ENCODE results near the gene UBXN10. TPM values are rescaled to one million over a fixed set of nuclear protein-coding genes. Genes with fewer than 3 reads are reported as not detected.

UBXN10 gene
- total and polyA plus RNA-seq, 10 donors, result 0.07 to 0.26 (median 0.18) TPM

- Histone ChIP-seq H3K27ac (no peak overlapping the region), H3K36me3 (no peaks in the 10 kb centered on the region), H3K9me3 (no peaks in the 10 kb centered on the region), H3K27me3 (replicated peaks in 1 of 7) (peaks cover 0 to 41% (median 0%) of the 10 kb centered on the region in 7 donors), H3K4me1 (peaks cover 7 to 22% (median 20%) of the 10 kb centered on the region in 6 donors), H3K4me3 (no peak overlapping the region)
- WGBS, 5 donors, result 69 to 87% (median 76%) methylated on average over 4 of the region's 4 CpGs
- TF ChIP-seq CTCF (IDR thresholded peaks at IDR 0.05 in 8 of 11, conservative IDR thresholded peaks at IDR 0.05 in 3 of 11) (no peak), POLR2AphosphoS5 (IDR thresholded peaks at IDR 0.05) (no peak), POLR2A (IDR thresholded peaks at IDR 0.05) (no peak)
- intact Hi-C loops (cut with DNase I; ENCODE audit: low total_unique reads), result no loop called here
- no peak for DNase-seq
Measured at GRCh38 chr1:20209471-20209870, 23.6 kb downstream of the UBXN10 start.

GRCh38 chr1:20210736-20211460, 25.0 kb downstream of the UBXN10 start:
- Histone ChIP-seq H3K36me3 (no peaks in the 10 kb centered on the region), H3K27ac (peak overlapping the region in 7 of 8 donors; percentile 32 to 67 (median 43)), H3K4me1 (peaks cover 7 to 22% (median 20%) of the 10 kb centered on the region in 6 donors), H3K27me3 (replicated peaks in 1 of 7) (peaks cover 0 to 50% (median 0%) of the 10 kb centered on the region in 7 donors), H3K4me3 (no peak overlapping the region), H3K9me3 (no peaks in the 10 kb centered on the region)
- intact Hi-C loops (cut with DNase I; ENCODE audit: low total_unique reads), result no loop called here
- no peak for TF ChIP-seq CTCF (IDR thresholded peaks at IDR 0.05 in 8 of 11, conservative IDR thresholded peaks at IDR 0.05 in 3 of 11)
- peak in 2 of 3 donors; percentile 65 to 73 for TF ChIP-seq POLR2AphosphoS5 (IDR thresholded peaks at IDR 0.05)
- WGBS, 5 donors, result 70 to 87% (median 74%) methylated on average over 10 of the region's 10 CpGs
- no peak for DNase-seq

- TF ChIP-seq CTCF (IDR thresholded peaks at IDR 0.05 in 8 of 11, conservative IDR thresholded peaks at IDR 0.05 in 3 of 11), result no peak
- no peak for TF ChIP-seq POLR2AphosphoS5 (IDR thresholded peaks at IDR 0.05)
- no peak for TF ChIP-seq POLR2A (IDR thresholded peaks at IDR 0.05)
- Histone ChIP-seq H3K36me3 (no peaks in the 10 kb centered on the region), H3K27me3 (replicated peaks in 1 of 7) (peaks cover 0 to 50% (median 0%) of the 10 kb centered on the region in 7 donors), H3K9me3 (peaks cover 0 to 3% (median 0%) of the 10 kb centered on the region in 8 donors), H3K27ac (peak overlapping the region in 7 of 8 donors; percentile 32 to 67 (median 43)), H3K4me3 (no peak overlapping the region), H3K4me1 (peaks cover 7 to 22% (median 20%) of the 10 kb centered on the region in 6 donors)
- intact Hi-C loops (cut with DNase I; ENCODE audit: low total_unique reads), result no loop called here
- WGBS, 5 donors, result 48 to 57% (median 55%) methylated on average over 4 of the region's 4 CpGs
- DNase-seq, result no peak
Measured at GRCh38 chr1:20211511-20211931, 25.6 kb downstream of the UBXN10 start.

- Histone ChIP-seq H3K4me3 (no peak overlapping the region), H3K9me3 (peaks cover 0 to 3% (median 0%) of the 10 kb centered on the region in 8 donors), H3K27me3 (replicated peaks in 1 of 7) (peaks cover 0 to 47% (median 0%) of the 10 kb centered on the region in 7 donors), H3K4me1 (peaks cover 7 to 22% (median 20%) of the 10 kb centered on the region in 6 donors), H3K27ac (no peak overlapping the region), H3K36me3 (no peaks in the 10 kb centered on the region)
- WGBS, 5 donors, result 58 to 66% (median 62%) methylated on average over 11 of the region's 11 CpGs
- no peak for DNase-seq
- intact Hi-C loops (cut with DNase I; ENCODE audit: low total_unique reads), result loop anchor here (2.0 kb wide), 1 partner anchor 281 kb away; no protein-coding TSS in a partner anchor
- no peak for TF ChIP-seq POLR2AphosphoS5 (IDR thresholded peaks at IDR 0.05)
Measured at GRCh38 chr1:20212085-20212684, 26.3 kb downstream of the UBXN10 start.

Measured in spleen (tissue), 11 donors.